ENCODE data around the gene GTF3C6. TPM values are rescaled to one million over a fixed set of nuclear protein-coding genes. Genes with fewer than 3 reads are reported as not detected.

The GTF3C6 gene
- total and polyA plus RNA-seq, 2 of the 13 experiments (the other 11 are each of a cell fraction or from before 2014, with no cell fraction given), result 21.6 to 160 TPM

GRCh38 chr6:110934381-110934898, 24.1 kb upstream of the GTF3C6 start:
- no peaks in the 10 kb centered on the region for H4K20me1 ChIP-seq (ENCODE audit: insufficient read depth, low read length)
- no TSS peak for BruUV-seq (replicated peaks)
- no peak overlapping the region for H2AFZ ChIP-seq (ENCODE audit: low read length)
- no peaks in the 10 kb centered on the region for H3K36me3 ChIP-seq (replicated peaks in 1 of 2; ENCODE audit: control insufficient read depth in 1 of 2, insufficient read depth in 2 of 2, low read length in 2 of 2)
- no peak overlapping the region for H3K4me2 ChIP-seq (ENCODE audit: low read depth, low read length)
- ATAC-seq (no peak), FAIRE-seq (no peak), DNase-seq (ENCODE audit: low spot score) (no peak)
- POLR2A ChIA-PET, result interaction anchor here (1.1 kb wide), 1 partner anchor 24 kb away, joined by 3 read pairs; the partner anchor contains the start of gene GTF3C6
- H3K9ac ChIP-seq (ENCODE audit: insufficient read depth, low read depth, low read length), result no peak overlapping the region
- no peaks in the 10 kb centered on the region for H3K9me3 ChIP-seq (ENCODE audit: low read length)
- peaks cover 12% of the 10 kb centered on the region; the same call in 1 of the 2 replicates for H3K4me1 ChIP-seq (ENCODE audit: insufficient read depth, low read length)
- no peaks in the 10 kb centered on the region for H3K79me2 ChIP-seq (ENCODE audit: insufficient read depth, low read length)
- in situ Hi-C loops (cut with HindIII; ENCODE audit: extremely low pct_ligation_motif_present, low pct_unique_long_range_greater_than_20kb), result no loop called here
- H3K4me3 ChIP-seq (replicated peaks in 1 of 3; ENCODE audit: insufficient read depth in 1 of 3, low read depth in 2 of 3, low read length in 3 of 3), result no peak overlapping the region
- H3K27me3 ChIP-seq (ENCODE audit: control insufficient read depth in 1 of 2, insufficient read depth in 2 of 2, low read length in 2 of 2), result no peaks in the 10 kb centered on the region; a peak in 1 of 5 replicates
- intact Hi-C loops (cut with micrococcal nuclease; ENCODE audit: unreplicated experiment), result no loop called here
- CTCF ChIA-PET (ENCODE audit: low intra/inter-chr PET ratio, low total read pairs), result no interaction called here
- no peak overlapping the region for H3K27ac ChIP-seq (ENCODE audit: extremely low read length, insufficient read depth, low read length)
- WGBS (ENCODE audit: low lambda C conversion rate), result 77% methylated on average over 1 of the region's 1 CpG
- TF ChIP-seq, protein P1, sequence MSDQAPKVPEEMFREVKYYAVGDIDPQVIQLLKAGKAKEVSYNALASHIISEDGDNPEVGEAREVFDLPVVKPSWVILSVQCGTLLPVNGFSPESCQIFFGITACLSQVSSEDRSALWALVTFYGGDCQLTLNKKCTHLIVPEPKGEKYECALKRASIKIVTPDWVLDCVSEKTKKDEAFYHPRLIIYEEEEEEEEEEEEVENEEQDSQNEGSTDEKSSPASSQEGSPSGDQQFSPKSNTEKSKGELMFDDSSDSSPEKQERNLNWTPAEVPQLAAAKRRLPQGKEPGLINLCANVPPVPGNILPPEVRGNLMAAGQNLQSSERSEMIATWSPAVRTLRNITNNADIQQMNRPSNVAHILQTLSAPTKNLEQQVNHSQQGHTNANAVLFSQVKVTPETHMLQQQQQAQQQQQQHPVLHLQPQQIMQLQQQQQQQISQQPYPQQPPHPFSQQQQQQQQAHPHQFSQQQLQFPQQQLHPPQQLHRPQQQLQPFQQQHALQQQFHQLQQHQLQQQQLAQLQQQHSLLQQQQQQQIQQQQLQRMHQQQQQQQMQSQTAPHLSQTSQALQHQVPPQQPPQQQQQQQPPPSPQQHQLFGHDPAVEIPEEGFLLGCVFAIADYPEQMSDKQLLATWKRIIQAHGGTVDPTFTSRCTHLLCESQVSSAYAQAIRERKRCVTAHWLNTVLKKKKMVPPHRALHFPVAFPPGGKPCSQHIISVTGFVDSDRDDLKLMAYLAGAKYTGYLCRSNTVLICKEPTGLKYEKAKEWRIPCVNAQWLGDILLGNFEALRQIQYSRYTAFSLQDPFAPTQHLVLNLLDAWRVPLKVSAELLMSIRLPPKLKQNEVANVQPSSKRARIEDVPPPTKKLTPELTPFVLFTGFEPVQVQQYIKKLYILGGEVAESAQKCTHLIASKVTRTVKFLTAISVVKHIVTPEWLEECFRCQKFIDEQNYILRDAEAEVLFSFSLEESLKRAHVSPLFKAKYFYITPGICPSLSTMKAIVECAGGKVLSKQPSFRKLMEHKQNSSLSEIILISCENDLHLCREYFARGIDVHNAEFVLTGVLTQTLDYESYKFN (CRISPR knock-in tag; conservative IDR thresholded peaks at IDR 0.05), result no peak
- TF ChIP-seq ARNT (IDR thresholded peaks at IDR 0.05) (no peak), ESRRA (CRISPR knock-in tag; IDR thresholded peaks at IDR 0.05; ENCODE audit: low read depth) (no peak), KLF6 (CRISPR knock-in tag; IDR thresholded peaks at IDR 0.05) (no peak), ZNF431 (CRISPR knock-in tag; IDR thresholded peaks at IDR 0.05; ENCODE audit: borderline replicate concordance, low read depth) (no peak), LBX2 (CRISPR knock-in tag; IDR thresholded peaks at IDR 0.05; ENCODE audit: borderline replicate concordance) (no peak), ZKSCAN8 (CRISPR knock-in tag; IDR thresholded peaks at IDR 0.05; ENCODE audit: borderline replicate concordance) (no peak)
- TF ChIP-seq, protein P2, sequence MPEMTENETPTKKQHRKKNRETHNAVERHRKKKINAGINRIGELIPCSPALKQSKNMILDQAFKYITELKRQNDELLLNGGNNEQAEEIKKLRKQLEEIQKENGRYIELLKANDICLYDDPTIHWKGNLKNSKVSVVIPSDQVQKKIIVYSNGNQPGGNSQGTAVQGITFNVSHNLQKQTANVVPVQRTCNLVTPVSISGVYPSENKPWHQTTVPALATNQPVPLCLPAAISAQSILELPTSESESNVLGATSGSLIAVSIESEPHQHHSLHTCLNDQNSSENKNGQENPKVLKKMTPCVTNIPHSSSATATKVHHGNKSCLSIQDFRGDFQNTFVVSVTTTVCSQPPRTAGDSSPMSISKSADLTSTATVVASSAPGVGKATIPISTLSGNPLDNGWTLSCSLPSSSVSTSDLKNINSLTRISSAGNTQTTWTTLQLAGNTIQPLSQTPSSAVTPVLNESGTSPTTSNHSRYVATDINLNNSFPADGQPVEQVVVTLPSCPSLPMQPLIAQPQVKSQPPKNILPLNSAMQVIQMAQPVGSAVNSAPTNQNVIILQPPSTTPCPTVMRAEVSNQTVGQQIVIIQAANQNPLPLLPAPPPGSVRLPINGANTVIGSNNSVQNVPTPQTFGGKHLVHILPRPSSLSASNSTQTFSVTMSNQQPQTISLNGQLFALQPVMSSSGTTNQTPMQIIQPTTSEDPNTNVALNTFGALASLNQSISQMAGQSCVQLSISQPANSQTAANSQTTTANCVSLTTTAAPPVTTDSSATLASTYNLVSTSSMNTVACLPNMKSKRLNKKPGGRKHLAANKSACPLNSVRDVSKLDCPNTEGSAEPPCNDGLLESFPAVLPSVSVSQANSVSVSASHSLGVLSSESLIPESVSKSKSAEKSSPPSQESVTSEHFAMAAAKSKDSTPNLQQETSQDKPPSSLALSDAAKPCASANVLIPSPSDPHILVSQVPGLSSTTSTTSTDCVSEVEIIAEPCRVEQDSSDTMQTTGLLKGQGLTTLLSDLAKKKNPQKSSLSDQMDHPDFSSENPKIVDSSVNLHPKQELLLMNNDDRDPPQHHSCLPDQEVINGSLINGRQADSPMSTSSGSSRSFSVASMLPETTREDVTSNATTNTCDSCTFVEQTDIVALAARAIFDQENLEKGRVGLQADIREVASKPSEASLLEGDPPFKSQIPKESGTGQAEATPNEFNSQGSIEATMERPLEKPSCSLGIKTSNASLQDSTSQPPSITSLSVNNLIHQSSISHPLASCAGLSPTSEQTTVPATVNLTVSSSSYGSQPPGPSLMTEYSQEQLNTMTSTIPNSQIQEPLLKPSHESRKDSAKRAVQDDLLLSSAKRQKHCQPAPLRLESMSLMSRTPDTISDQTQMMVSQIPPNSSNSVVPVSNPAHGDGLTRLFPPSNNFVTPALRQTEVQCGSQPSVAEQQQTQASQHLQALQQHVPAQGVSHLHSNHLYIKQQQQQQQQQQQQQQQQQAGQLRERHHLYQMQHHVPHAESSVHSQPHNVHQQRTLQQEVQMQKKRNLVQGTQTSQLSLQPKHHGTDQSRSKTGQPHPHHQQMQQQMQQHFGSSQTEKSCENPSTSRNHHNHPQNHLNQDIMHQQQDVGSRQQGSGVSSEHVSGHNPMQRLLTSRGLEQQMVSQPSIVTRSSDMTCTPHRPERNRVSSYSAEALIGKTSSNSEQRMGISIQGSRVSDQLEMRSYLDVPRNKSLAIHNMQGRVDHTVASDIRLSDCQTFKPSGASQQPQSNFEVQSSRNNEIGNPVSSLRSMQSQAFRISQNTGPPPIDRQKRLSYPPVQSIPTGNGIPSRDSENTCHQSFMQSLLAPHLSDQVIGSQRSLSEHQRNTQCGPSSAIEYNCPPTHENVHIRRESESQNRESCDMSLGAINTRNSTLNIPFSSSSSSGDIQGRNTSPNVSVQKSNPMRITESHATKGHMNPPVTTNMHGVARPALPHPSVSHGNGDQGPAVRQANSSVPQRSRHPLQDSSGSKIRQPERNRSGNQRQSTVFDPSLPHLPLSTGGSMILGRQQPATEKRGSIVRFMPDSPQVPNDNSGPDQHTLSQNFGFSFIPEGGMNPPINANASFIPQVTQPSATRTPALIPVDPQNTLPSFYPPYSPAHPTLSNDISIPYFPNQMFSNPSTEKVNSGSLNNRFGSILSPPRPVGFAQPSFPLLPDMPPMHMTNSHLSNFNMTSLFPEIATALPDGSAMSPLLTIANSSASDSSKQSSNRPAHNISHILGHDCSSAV (CRISPR knock-in tag; IDR thresholded peaks at IDR 0.05; ENCODE audit: borderline replicate concordance), result no peak
